Mesenchymal stem cell (in vitro differentiated cells and primary cell): ENCODE measurements around the gene GNG11.
A peak's percentile ranks its signal among the peaks of the same experiment; 100 is the strongest.

Experiments used
- DNase-seq: peaks from one replicate; pipeline ENCODE4 v3.0.0-alpha.2; 2013
- H2AFZ ChIP-seq: one replicate; pipeline ENCODE4 v1.6.1; 2013; ENCODE audit warnings: low read depth, mild to moderate bottlenecking, control low read depth, inconsistent platforms, low read length, moderate library complexity
- H2AK5ac ChIP-seq: 2 replicates; pipeline ENCODE4 v1.6.1; 2013; ENCODE audit warnings: low read length, moderate library complexity, mild to moderate bottlenecking, inconsistent platforms; ENCODE audit not compliant: severe bottlenecking
- H2BK120ac ChIP-seq: one replicate; pipeline ENCODE4 v1.6.1; 2013; ENCODE audit warnings: low read depth, mild to moderate bottlenecking, inconsistent platforms, low read length, moderate library complexity
- H2BK12ac ChIP-seq, 2 experiments: one replicate each; pipeline ENCODE4 v1.6.1; 2013; ENCODE audit warnings: inconsistent platforms in 2 of 2, low read length in 2 of 2, mild to moderate bottlenecking in 2 of 2, moderate library complexity in 2 of 2, control low read depth in 1 of 2
- H2BK15ac ChIP-seq: one replicate; pipeline ENCODE4 v1.6.1; 2013; ENCODE audit warnings: mild to moderate bottlenecking, low read depth, inconsistent platforms; ENCODE audit not compliant: poor library complexity, severe bottlenecking
- H2BK5ac ChIP-seq: 2 replicates; pipeline ENCODE4 v1.6.1; 2013; ENCODE audit warnings: low read depth, mild to moderate bottlenecking, low read length, control low read depth, inconsistent platforms; ENCODE audit not compliant: poor library complexity, severe bottlenecking
- H3K14ac ChIP-seq, 2 experiments: one replicate each; pipeline ENCODE4 v1.6.1; 2013; ENCODE audit warnings: inconsistent platforms in 2 of 2, low read length in 2 of 2, control low read depth in 1 of 2, mild to moderate bottlenecking in 1 of 2, moderate library complexity in 1 of 2
- H3K18ac ChIP-seq, 2 experiments: one replicate each; pipeline ENCODE4 v1.6.1; 2013; ENCODE audit warnings: inconsistent platforms in 2 of 2, low read length in 2 of 2, control low read depth in 1 of 2, low read depth in 1 of 2, mild to moderate bottlenecking in 1 of 2
- H3K23ac ChIP-seq, 2 experiments: one replicate each; pipeline ENCODE4 v1.6.1; 2013; ENCODE audit warnings: inconsistent platforms in 2 of 2, low read length in 2 of 2, mild to moderate bottlenecking in 2 of 2, moderate library complexity in 2 of 2, control low read depth in 1 of 2
- H3K27ac ChIP-seq: 2 replicates; pipeline ENCODE4 v1.5.1; 2013; ENCODE audit warnings: mild to moderate bottlenecking, moderate library complexity, low read length, control low read depth, inconsistent platforms; ENCODE audit not compliant: poor library complexity, severe bottlenecking
- H3K27me3 ChIP-seq, 2 experiments: 2 replicates each; pipeline versions ENCODE4 v1.6.1 to v1.7.0; 2013; ENCODE audit warnings: low read length in 2 of 2, mild to moderate bottlenecking in 2 of 2, moderate library complexity in 2 of 2, control low read depth in 1 of 2, inconsistent platforms in 1 of 2; ENCODE audit not compliant: control insufficient read depth in 1 of 2, insufficient read depth in 1 of 2
- H3K36me3 ChIP-seq, 2 experiments: 2 replicates each; pipeline versions ENCODE4 v1.6.1 to v1.7.0; 2013; ENCODE audit warnings: low read length in 2 of 2, control low read depth in 1 of 2, inconsistent platforms in 1 of 2, low read depth in 1 of 2, mild to moderate bottlenecking in 1 of 2; ENCODE audit not compliant: insufficient read depth in 2 of 2, control insufficient read depth in 1 of 2
- H3K4ac ChIP-seq, 2 experiments: one replicate each; pipeline ENCODE4 v1.6.1; 2013; ENCODE audit warnings: inconsistent platforms in 2 of 2, low read length in 2 of 2, mild to moderate bottlenecking in 2 of 2, moderate library complexity in 2 of 2, control low read depth in 1 of 2, low read depth in 1 of 2
- H3K4me1 ChIP-seq: 2 replicates; pipeline ENCODE4 v1.6.1; 2013; ENCODE audit warnings: low read depth, low read length, control low read depth; ENCODE audit not compliant: control insufficient read depth, insufficient read depth
- H3K4me2 ChIP-seq: 2 replicates; pipeline ENCODE4 v1.6.1; 2013; ENCODE audit warnings: low read length, mild to moderate bottlenecking, inconsistent platforms; ENCODE audit not compliant: poor library complexity, severe bottlenecking
- H3K4me3 ChIP-seq, 2 experiments: 2 replicates each; pipeline versions ENCODE4 v1.5.1 to v1.7.0; 2013; ENCODE audit warnings: low read length in 2 of 2, mild to moderate bottlenecking in 2 of 2, control low read depth in 1 of 2, low read depth in 1 of 2; ENCODE audit not compliant: insufficient read depth in 1 of 2
- H3K79me1 ChIP-seq: replicated peaks from 2 replicates; pipeline ENCODE4 v1.6.1; 2013; ENCODE audit warnings: mild to moderate bottlenecking, control low read depth, low read length, inconsistent platforms; ENCODE audit not compliant: poor library complexity, severe bottlenecking
- H3K9ac ChIP-seq: 2 replicates; pipeline ENCODE4 v1.7.0; 2013; ENCODE audit warnings: mild to moderate bottlenecking, low read length, moderate library complexity
- H3K9me3 ChIP-seq: 2 replicates; pipeline ENCODE4 v1.7.0; 2013; ENCODE audit warnings: mild to moderate bottlenecking, low read length; ENCODE audit not compliant: control insufficient read depth
- H4K8ac ChIP-seq: one replicate; pipeline ENCODE4 v1.6.1; 2013; ENCODE audit warnings: inconsistent platforms, mild to moderate bottlenecking, low read length, moderate library complexity
- H4K91ac ChIP-seq: one replicate; pipeline ENCODE4 v1.6.1; 2013; ENCODE audit warnings: mild to moderate bottlenecking, low read length, inconsistent platforms
- WGBS: methylation state at CpG from one replicate; pipeline ENCODE4 v1.1.7; 2013; ENCODE audit warnings: mixed read lengths; 5-methylcytosine and 5-hydroxymethylcytosine counted together

The GNG11 gene

GRCh38 chr7:93882468-93882867 lies 39.1 kb upstream of the GNG11 start:
- Histone ChIP-seq H2AK5ac (no peak overlapping the region), H3K27me3 (no peaks in the 10 kb centered on the region), H3K4me2 (no peak overlapping the region), H3K18ac (no peak overlapping the region), H3K23ac (no peak overlapping the region), H3K4ac (no peak overlapping the region), H2BK5ac (no peak overlapping the region), H3K9me3 (peaks cover 19% of the 10 kb centered on the region), H3K9ac (no peak overlapping the region), H3K4me1 (no peaks in the 10 kb centered on the region), H3K14ac (no peak overlapping the region), H3K4me3 (no peak overlapping the region), H2BK120ac (no peak overlapping the region), H2BK12ac (no peak overlapping the region), H2BK15ac (no peak overlapping the region), H3K79me1 (no peaks in the 10 kb centered on the region), H2AFZ (no peak overlapping the region), H3K36me3 (no peaks in the 10 kb centered on the region), H4K91ac (no peak overlapping the region), H3K27ac (no peak overlapping the region), H4K8ac (no peak overlapping the region)
- no peak for DNase-seq

DNA sequence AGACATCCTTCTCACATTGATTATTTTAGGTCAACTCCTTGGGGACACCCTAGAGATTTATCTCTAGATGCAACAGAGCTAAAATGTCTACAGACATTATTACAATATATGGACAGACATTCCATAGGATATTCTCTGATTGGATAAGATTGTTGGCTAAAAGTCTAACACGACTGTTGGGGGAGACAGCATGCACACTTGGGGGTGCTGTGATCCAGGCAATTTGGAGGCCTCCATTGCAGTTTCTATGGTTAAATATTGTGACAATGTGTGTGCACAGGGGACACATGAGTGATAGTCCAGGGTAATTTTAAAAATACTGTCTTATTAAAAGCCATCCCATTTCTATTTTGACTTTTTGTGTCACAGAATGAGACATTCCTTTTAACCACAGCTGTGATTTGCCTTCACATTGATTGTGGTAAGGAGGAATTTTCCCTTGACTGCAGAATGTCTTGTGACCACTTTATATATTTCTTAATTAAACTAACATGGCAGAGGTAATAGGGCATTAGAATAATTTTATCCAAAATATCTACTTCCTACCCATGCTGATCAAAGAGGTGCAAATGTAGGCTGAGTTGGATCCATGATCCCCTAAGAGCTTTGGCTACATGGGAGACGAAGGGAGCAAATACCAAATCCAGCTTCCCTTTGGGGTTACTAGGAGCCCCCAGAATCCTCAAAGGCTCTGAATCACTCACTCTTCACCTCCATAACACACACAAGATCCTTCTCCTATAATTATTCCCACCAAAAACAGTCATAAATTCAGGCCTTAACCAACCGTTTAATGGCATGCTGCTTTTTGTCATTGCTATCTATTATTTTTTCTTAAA lies 38.2 kb upstream of the GNG11 start:
- H3K4me1 ChIP-seq: no peaks in the 10 kb centered on the region
- no peak overlapping the region for H3K23ac ChIP-seq
- no peak overlapping the region for H2BK5ac ChIP-seq
- H3K79me1 ChIP-seq: no peaks in the 10 kb centered on the region
- H3K27me3 ChIP-seq: no peaks in the 10 kb centered on the region
- H3K4ac ChIP-seq: no peak overlapping the region
- H2BK120ac ChIP-seq: no peak overlapping the region
- H3K27ac ChIP-seq: no peak overlapping the region
- H4K8ac ChIP-seq: no peak overlapping the region
- H3K9ac ChIP-seq: no peak overlapping the region
- H2BK15ac ChIP-seq: no peak overlapping the region
- no peak overlapping the region for H3K4me2 ChIP-seq
- no peak overlapping the region for H2AFZ ChIP-seq
- no peak overlapping the region for H2AK5ac ChIP-seq
- 88% methylated on average over 3 of the region's 3 CpGs for WGBS
- no peak overlapping the region for H4K91ac ChIP-seq
- H2BK12ac ChIP-seq: no peak overlapping the region
- H3K36me3 ChIP-seq: no peaks in the 10 kb centered on the region
- no peak overlapping the region for H3K18ac ChIP-seq
- DNase-seq: peak; percentile 30
- H3K9me3 ChIP-seq: peaks cover 19% of the 10 kb centered on the region
- no peak overlapping the region for H3K4me3 ChIP-seq
- H3K14ac ChIP-seq: no peak overlapping the region

DNA sequence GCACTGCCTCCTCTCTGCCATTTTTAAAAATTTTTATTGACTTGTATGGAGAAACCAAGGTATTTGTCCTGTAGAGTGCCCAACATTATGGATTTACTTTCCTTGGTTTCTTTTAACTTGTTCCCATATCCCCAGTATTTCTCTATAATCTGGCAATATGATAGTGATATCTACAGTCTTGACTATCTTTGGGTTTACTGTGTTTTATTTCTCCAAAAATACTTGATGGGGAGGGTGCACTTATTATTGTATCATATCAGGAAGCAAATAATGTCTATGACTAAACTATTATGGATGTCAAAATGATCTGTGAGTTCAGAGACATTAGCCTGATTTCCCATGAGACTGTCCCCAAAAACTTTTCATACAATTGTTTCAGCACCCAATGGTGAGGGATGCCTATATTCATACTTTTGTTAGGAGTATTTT lies 37.6 kb upstream of the GNG11 start:
- Histone ChIP-seq H2BK120ac (no peak overlapping the region), H3K27ac (no peak overlapping the region), H4K91ac (no peak overlapping the region), H2BK5ac (no peak overlapping the region), H3K4me3 (no peak overlapping the region), H3K4me2 (no peak overlapping the region), H3K18ac (no peak overlapping the region), H3K23ac (no peak overlapping the region), H3K79me1 (no peaks in the 10 kb centered on the region), H4K8ac (no peak overlapping the region), H2BK12ac (no peak overlapping the region), H3K9ac (no peak overlapping the region), H3K36me3 (no peaks in the 10 kb centered on the region), H3K14ac (no peak overlapping the region), H3K4ac (no peak overlapping the region), H2AFZ (no peak overlapping the region), H3K4me1 (no peaks in the 10 kb centered on the region), H2BK15ac (no peak overlapping the region), H3K27me3 (no peaks in the 10 kb centered on the region), H3K9me3 (peaks cover 15% of the 10 kb centered on the region), H2AK5ac (no peak overlapping the region)
- DNase-seq: no peak

- no peak overlapping the region for H2BK120ac ChIP-seq
- no peak for DNase-seq
- H2BK5ac ChIP-seq: no peak overlapping the region
- H3K18ac ChIP-seq: no peak overlapping the region
- H3K79me1 ChIP-seq: no peaks in the 10 kb centered on the region
- H3K4me1 ChIP-seq: no peaks in the 10 kb centered on the region
- H3K4me3 ChIP-seq: no peak overlapping the region
- WGBS: 89% methylated on average over 1 of the region's 1 CpG
- no peak overlapping the region for H4K8ac ChIP-seq
- no peak overlapping the region for H4K91ac ChIP-seq
- H2AK5ac ChIP-seq: no peak overlapping the region
- H3K14ac ChIP-seq: no peak overlapping the region
- no peak overlapping the region for H3K23ac ChIP-seq
- H3K27ac ChIP-seq: no peak overlapping the region
- no peak overlapping the region for H2AFZ ChIP-seq
- no peaks in the 10 kb centered on the region for H3K27me3 ChIP-seq
- H3K9me3 ChIP-seq: peaks cover 9% of the 10 kb centered on the region
- H2BK15ac ChIP-seq: no peak overlapping the region
- H3K9ac ChIP-seq: no peak overlapping the region
- no peak overlapping the region for H2BK12ac ChIP-seq
- no peak overlapping the region for H3K4ac ChIP-seq
- no peak overlapping the region for H3K4me2 ChIP-seq
- H3K36me3 ChIP-seq: no peaks in the 10 kb centered on the region
These were observed 37.0 kb upstream of the GNG11 start for GRCh38 chr7:93884541-93884940.
